D721Med (cell line): Measurements from ENCODE around the gene TRPC6.

Experiments
- DNase-seq: peaks from one replicate; pipeline ENCODE4 v3.0.0; 2011; ENCODE audit warnings: low spot score; ENCODE audit not compliant: insufficient read length
- FAIRE-seq: peaks from 2 replicates; lab custom pipeline; 2011; peaks lifted over from hg19 to GRCh38; lab: Jason Lieb, UNC
- TF ChIP-seq, protein P1 (sequence below): IDR thresholded peaks from 2 replicates; pipeline ENCODE4 v1.5.1; 2012; ENCODE audit warnings: mild to moderate bottlenecking, control low read depth; ENCODE audit not compliant: insufficient read depth; ENCODE audit errors: missing control alignments

Gene TRPC6

DNA sequence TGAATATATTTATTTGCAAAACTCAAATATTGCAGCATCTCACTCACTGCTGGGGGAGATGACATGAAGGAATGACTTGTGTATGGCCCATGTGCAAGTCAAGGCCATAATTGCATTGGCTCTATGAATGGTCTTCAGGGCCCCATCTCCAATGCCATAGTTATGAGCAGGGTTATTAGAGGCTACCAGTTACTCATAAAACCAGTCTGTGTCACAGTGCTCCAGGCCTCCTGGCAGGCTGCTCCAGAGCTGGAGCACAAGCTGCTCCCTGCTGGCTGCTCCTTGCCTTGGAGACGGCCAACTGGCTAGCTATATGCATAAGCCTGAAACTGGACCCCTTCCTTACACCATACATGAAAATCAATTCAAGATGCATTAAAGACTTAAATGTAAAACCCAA, 145.7 kb downstream of the TRPC6 start:
- DNase-seq (no peak), FAIRE-seq (no peak)
- TF ChIP-seq, protein P1, sequence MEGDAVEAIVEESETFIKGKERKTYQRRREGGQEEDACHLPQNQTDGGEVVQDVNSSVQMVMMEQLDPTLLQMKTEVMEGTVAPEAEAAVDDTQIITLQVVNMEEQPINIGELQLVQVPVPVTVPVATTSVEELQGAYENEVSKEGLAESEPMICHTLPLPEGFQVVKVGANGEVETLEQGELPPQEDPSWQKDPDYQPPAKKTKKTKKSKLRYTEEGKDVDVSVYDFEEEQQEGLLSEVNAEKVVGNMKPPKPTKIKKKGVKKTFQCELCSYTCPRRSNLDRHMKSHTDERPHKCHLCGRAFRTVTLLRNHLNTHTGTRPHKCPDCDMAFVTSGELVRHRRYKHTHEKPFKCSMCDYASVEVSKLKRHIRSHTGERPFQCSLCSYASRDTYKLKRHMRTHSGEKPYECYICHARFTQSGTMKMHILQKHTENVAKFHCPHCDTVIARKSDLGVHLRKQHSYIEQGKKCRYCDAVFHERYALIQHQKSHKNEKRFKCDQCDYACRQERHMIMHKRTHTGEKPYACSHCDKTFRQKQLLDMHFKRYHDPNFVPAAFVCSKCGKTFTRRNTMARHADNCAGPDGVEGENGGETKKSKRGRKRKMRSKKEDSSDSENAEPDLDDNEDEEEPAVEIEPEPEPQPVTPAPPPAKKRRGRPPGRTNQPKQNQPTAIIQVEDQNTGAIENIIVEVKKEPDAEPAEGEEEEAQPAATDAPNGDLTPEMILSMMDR: no peak

DNA sequence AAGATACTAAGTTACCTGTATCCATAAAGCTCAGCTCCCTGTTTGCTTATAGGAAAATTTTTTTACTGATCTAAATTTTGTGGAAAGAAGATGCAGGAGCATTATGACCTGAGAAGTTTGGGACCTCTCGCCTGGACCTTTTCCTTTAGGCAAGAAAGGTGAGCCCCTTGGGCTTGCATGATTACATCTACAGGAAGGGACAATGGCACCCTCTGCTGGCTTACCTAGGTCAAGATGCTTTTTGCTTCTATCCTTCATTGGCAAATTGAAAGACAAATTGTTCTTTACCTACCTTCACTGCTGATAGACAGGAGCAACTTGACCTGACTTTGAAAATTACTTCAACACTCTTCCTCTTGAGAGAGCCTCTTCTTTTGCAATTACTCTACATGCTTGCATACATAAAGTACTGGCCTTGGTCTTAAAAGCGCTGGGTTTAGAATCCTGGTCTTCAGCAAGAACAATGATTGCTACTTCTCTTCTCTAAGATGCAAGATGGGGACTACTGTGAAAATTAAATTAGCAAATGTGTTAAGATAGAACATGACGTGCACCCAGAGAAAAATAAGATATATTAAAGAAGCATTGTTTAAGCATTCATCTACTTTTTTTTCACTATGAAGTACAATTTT, 147.2 kb downstream of the TRPC6 start:
- DNase-seq: no peak
- FAIRE-seq: no peak
- TF ChIP-seq, protein P1: peak; percentile 64

- FAIRE-seq: no peak
- no peak for DNase-seq
- TF ChIP-seq, protein P1: no peak
These were observed 148.3 kb downstream of the TRPC6 start for GRCh38 chr11:101435408-101435973.

DNA sequence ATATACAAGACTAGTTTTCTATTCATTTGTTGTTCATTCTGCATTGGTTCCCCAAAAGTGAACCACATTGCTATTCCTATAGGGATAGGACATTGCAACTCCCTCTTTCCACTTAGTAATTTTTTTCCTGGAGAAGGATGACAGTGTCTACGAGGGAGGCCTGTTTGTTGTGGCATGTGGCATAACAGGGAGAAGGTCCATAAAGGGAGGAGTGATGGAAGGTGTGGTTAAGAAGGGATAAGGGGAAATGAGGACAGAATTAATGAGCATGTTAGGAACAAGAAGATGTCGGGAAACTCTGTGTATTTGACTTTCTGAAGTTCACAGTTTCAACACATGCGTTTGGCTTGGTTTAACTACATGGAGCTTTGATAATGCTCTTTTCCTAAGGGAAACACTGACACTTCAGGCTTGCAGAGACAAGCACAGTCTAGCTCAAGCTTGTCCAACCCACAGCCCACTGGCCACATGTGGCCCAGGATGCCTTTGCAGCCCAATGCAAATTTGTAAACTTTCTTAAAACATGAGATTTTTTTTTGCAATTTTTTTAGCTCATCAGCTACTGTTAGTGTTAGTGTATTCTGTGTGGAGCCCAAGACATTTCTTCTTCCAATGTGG, 149.7 kb downstream of the TRPC6 start:
- TF ChIP-seq, protein P1: no peak

GRCh38 chr11:101433151-101433550, 150.7 kb downstream of the TRPC6 start:
- DNase-seq (no peak), FAIRE-seq (no peak)
- TF ChIP-seq, protein P1: no peak

More for the DNA sequence above, 149.7 kb downstream of the TRPC6 start:
- FAIRE-seq (no peak), DNase-seq (no peak)

- TF ChIP-seq, protein P1: no peak
- DNase-seq (no peak), FAIRE-seq (no peak)
These were observed 153.9 kb downstream of the TRPC6 start for GRCh38 chr11:101429703-101430540.
